Subcutaneous abdominal adipose tissue (tissue), 5 donors: ENCODE data around the gene THRAP3.
A peak's percentile ranks its signal among the peaks of the same experiment; 100 is the strongest.

Experiments
- H3K27ac ChIP-seq: one replicate; pipeline ENCODE4 v1.7.0; 2013; ENCODE audit warnings: low read depth, mild to moderate bottlenecking, inconsistent platforms, low read length, moderate library complexity
- H3K27me3 ChIP-seq, 5 donors: one replicate each; pipeline ENCODE4 v1.7.0; 2013; ENCODE audit warnings: low read length in 5 of 5, inconsistent platforms in 1 of 5; ENCODE audit not compliant: control insufficient read depth in 5 of 5, insufficient read depth in 4 of 5
- H3K36me3 ChIP-seq, 5 donors: one replicate each; pipeline ENCODE4 v1.7.0; 2013; ENCODE audit warnings: low read length in 5 of 5; ENCODE audit not compliant: control insufficient read depth in 5 of 5, insufficient read depth in 5 of 5
- H3K4me1 ChIP-seq, 5 donors: one replicate each; pipeline ENCODE4 v1.7.0; 2013; ENCODE audit warnings: low read length in 5 of 5, mild to moderate bottlenecking in 3 of 5, moderate library complexity in 1 of 5; ENCODE audit not compliant: control insufficient read depth in 5 of 5, insufficient read depth in 5 of 5
- H3K4me3 ChIP-seq, 5 donors: one replicate each; pipeline ENCODE4 v1.7.0; 2013; ENCODE audit warnings: low read length in 5 of 5, low read depth in 1 of 5
- H3K9ac ChIP-seq, 5 donors: one replicate each; pipeline ENCODE4 v1.7.0; 2013; ENCODE audit warnings: low read length in 5 of 5, mild to moderate bottlenecking in 4 of 5, moderate library complexity in 3 of 5
- H3K9me3 ChIP-seq, 5 donors: one replicate each; pipeline ENCODE4 v1.7.0; 2013; ENCODE audit warnings: low read length in 5 of 5; ENCODE audit not compliant: control insufficient read depth in 5 of 5
- donor health status: healthy.
- donor health status: healthy.
- donor health status: healthy.
- donor health status: healthy.
- donor health status: healthy.

THRAP3 gene

DNA sequence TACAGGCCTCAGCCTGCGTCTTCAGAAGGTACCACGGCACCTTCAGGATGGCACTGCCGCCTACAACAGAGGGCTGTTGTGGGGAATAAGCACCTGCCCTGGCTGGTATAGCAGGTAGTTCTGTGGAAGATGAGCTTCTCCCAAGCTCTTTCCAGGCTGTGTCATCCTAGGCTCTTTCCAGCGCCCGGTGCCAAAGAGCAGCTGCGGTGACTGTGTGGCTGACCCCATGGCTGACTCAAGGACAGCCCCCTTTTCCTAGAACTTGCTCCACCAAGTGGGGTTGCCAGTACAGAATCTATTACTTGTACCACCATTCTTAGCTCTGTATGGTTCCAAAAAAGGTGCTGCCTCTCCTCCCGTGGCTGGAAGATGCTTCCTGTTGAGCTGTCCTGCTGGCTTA is 121.1 kb downstream of the THRAP3 start:
- H3K27ac ChIP-seq, result no peak overlapping the region
- peaks cover 0 to 88% (median 80%) of the 10 kb centered on the region in 5 donors for H3K36me3 ChIP-seq
- H3K27me3 ChIP-seq, result no peaks in the 10 kb centered on the region
- no peak overlapping the region for H3K9ac ChIP-seq
- H3K4me1 ChIP-seq, result peaks cover 7 to 30% (median 28%) of the 10 kb centered on the region in 5 donors
- H3K4me3 ChIP-seq, result no peak overlapping the region
- H3K9me3 ChIP-seq, result no peaks in the 10 kb centered on the region

DNA sequence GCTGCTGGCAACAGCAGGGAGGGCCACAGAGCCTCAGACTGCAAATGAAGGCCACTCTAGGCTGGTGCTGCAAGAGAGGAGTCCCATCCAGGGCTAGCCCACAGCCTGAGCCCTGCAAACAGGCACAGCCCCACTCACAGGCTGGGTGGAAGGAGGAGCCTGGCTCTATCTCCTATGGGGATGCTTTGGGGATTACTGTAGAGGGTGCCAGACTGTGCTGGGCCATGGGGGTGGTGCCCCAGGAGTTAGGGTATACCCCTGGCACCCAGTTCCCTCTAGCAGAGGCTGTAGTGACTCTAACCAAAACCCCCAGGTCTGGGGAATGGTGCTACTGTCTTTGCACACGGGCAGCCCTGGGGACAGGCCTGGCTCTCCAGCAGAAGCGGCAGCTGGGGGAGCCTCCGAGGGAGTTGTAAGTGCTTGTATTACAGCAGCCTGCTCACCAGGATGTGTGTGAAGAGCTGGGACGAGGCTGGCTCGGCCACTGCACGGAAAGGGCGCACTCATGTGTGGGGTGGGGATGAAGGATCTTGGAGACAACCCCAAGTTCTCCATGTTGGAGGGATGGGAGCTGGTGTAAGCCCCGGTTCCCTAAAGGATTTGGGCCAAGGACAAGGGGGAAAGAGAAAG is 122.6 kb downstream of the THRAP3 start:
- Histone ChIP-seq H3K4me3 (no peak overlapping the region), H3K36me3 (peaks cover 0 to 77% (median 69%) of the 10 kb centered on the region in 5 donors), H3K27me3 (no peaks in the 10 kb centered on the region), H3K27ac (no peak overlapping the region), H3K9ac (no peak overlapping the region), H3K4me1 (peaks cover 7 to 45% (median 43%) of the 10 kb centered on the region in 5 donors), H3K9me3 (no peaks in the 10 kb centered on the region)

DNA sequence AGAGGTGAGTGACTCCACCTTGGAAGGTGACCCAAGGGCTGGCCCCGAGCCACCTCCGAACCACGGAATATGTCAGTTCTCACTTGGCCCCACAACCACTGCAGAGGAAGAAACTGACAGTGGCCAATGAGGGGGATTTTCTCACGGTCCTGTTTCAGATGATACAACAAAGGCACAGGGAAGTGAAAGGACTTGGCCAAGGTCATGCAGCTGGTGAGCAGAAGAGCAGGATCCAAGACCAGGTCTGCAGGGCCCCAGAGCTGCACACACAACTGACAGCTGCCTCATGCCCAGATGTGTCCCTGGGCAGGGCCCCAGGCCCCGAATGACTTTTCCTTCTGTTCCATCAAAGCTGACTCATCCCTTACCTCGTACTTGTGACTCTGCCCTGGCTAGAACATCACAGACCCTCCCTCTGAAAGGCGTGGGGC is 125.0 kb downstream of the THRAP3 start:
- H3K4me3 ChIP-seq, result no peak overlapping the region
- no peaks in the 10 kb centered on the region for H3K27me3 ChIP-seq
- H3K36me3 ChIP-seq, result peaks cover 0 to 81% (median 73%) of the 10 kb centered on the region in 5 donors
- no peaks in the 10 kb centered on the region for H3K9me3 ChIP-seq
- peak overlapping the region; percentile 2 to 55 (median 41) for H3K9ac ChIP-seq
- H3K27ac ChIP-seq, result peak overlapping the region; percentile 80
- H3K4me1 ChIP-seq, result peaks cover 7 to 43% (median 38%) of the 10 kb centered on the region in 5 donors

DNA sequence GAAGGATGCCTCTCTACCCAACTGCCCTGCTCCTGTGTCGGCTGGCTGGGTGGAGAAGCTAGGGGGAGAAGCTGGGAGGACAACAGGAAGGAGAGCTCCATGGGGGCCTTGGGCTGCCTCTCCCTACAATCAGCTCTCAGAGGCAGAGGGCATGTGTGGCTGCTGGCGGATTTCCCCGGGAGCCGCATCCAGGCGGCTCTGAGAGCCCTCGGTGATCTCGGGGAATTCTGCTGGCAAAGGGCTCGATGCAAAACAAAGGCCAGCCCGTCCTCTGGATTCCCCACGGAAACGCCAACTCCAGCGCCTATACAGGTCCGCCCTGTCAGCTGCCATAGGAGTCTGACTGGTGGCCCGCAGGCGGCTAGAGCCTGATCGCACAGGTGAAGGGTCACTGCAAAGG is 125.6 kb downstream of the THRAP3 start:
- Histone ChIP-seq H3K27me3 (no peaks in the 10 kb centered on the region), H3K9ac (peak overlapping the region in 4 of 5 donors; percentile 2 to 55 (median 33)), H3K27ac (peak overlapping the region; percentile 80), H3K36me3 (peaks cover 0 to 83% (median 73%) of the 10 kb centered on the region in 5 donors), H3K4me3 (no peak overlapping the region), H3K9me3 (no peaks in the 10 kb centered on the region), H3K4me1 (peaks cover 7 to 43% (median 36%) of the 10 kb centered on the region in 5 donors)

DNA sequence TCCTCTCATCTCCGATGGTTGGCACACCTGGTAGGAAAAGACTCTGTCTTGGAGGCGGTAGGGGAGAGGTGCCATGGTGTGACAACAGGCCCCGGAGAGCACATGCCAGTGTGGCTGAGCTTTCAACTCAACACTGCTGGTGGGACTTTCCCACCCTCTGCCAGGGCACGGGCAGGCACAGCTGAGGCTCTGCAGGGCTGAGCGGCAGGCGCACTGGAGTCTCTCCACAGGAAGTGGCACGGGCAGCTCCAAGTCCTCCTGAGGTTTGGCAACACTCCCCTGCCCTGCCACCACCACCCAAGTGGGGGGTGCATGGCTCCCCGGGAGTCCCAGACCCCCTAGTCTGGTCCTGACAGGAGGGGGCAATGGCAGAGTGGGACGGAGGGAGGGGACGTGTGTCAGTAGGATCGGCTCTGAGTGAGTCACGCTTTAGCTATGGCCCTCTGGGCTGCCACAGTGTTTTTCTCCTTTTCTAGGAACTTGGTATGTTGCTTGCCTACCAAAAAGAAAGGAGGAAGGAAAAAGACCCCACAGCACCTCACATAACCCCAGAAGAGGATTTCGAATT is 126.5 kb downstream of the THRAP3 start:
- H3K36me3 ChIP-seq, result peaks cover 0 to 83% (median 71%) of the 10 kb centered on the region in 5 donors
- no peaks in the 10 kb centered on the region for H3K9me3 ChIP-seq
- no peaks in the 10 kb centered on the region for H3K27me3 ChIP-seq
- H3K9ac ChIP-seq, result peak overlapping the region in 4 of 5 donors; percentile 2 to 48 (median 12)
- H3K4me1 ChIP-seq, result peaks cover 7 to 43% (median 36%) of the 10 kb centered on the region in 5 donors
- no peak overlapping the region for H3K4me3 ChIP-seq
- H3K27ac ChIP-seq, result peak overlapping the region; percentile 80

DNA sequence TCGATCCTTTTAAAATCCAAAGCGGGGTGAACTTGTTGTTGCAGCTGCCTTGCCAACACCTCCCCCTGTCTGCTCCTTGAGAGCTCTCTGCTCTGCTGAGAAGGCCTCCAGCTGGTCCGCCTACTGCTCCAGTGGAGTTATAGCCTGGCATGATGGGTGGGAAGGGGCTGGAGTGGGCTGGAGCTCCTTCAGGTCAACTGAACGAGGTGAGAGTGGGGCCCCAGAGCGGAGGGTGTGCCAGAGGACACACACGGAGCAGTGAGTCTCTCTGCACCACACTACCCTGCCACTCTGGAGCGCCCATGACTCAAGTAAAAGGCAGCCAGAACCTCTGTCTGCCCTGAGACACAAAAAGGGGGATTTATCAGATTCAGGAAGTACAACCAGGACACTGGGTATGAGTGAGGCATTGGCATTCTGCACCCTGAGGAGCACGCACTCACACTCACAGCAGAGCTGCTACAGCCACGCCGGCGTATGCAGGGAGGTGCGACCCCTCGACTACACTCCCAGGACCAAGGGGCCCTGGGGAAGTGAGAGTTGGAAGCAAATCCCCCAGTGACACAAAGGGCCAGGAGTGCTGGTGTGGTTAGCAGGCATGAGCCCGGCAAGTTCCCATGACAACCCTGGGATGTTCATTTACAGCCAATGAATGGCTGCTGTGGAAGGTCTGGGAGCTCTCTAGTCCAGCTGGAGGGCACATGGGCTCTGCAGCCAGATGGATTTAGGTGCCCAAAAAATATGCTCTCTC is 127.2 kb downstream of the THRAP3 start:
- peak overlapping the region in 2 of 5 donors; percentile 12 to 26 for H3K9ac ChIP-seq
- H3K27me3 ChIP-seq, result no peaks in the 10 kb centered on the region
- H3K36me3 ChIP-seq, result peaks cover 0 to 83% (median 70%) of the 10 kb centered on the region in 5 donors
- H3K27ac ChIP-seq, result peak overlapping the region; percentile 80
- H3K9me3 ChIP-seq, result no peaks in the 10 kb centered on the region
- peaks cover 7 to 43% (median 36%) of the 10 kb centered on the region in 5 donors for H3K4me1 ChIP-seq
- no peak overlapping the region for H3K4me3 ChIP-seq

DNA sequence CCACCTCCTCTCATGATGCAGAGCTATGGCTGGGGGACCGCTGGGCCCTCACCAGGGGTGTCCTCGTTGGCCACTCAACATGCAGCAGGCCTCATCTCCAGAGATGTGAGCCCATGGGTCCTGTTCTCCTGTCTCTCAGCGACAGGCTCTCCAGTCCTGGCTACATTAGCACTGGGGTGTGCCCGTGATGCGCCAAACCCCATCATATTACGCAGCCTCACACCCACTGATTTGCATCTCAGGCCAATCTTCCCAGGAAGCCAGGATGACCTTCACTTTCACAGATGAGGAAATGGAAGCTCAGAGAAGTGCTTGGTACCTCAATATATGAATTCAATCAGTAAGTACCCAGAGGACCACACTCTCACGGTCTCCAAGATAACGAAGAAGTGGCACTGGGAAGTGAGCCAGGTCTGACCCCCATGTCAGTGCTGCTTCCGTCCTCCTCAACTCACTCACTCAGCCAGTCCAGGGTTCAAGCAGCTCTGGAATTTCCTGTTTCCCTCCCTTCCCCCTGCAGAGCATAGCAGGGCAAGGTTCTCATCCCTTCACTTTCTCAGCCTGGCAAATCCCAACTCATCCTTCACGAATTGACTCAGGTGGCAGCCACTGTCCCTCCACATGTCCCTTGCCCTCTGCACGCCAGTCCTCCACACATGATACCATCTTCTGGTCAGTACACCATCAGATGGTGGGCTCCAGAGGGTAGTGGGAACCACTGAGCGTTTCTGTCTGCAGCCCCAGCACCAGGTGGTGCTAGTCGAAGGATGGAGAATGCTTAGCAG is 128.1 kb downstream of the THRAP3 start:
- Histone ChIP-seq H3K9ac (peak overlapping the region in 1 of 5 donors; percentile 10), H3K9me3 (no peaks in the 10 kb centered on the region), H3K36me3 (peaks cover 0 to 80% (median 69%) of the 10 kb centered on the region in 5 donors), H3K4me3 (no peak overlapping the region), H3K27ac (peak overlapping the region; percentile 80), H3K4me1 (peaks cover 7 to 43% (median 36%) of the 10 kb centered on the region in 5 donors), H3K27me3 (no peaks in the 10 kb centered on the region)

DNA sequence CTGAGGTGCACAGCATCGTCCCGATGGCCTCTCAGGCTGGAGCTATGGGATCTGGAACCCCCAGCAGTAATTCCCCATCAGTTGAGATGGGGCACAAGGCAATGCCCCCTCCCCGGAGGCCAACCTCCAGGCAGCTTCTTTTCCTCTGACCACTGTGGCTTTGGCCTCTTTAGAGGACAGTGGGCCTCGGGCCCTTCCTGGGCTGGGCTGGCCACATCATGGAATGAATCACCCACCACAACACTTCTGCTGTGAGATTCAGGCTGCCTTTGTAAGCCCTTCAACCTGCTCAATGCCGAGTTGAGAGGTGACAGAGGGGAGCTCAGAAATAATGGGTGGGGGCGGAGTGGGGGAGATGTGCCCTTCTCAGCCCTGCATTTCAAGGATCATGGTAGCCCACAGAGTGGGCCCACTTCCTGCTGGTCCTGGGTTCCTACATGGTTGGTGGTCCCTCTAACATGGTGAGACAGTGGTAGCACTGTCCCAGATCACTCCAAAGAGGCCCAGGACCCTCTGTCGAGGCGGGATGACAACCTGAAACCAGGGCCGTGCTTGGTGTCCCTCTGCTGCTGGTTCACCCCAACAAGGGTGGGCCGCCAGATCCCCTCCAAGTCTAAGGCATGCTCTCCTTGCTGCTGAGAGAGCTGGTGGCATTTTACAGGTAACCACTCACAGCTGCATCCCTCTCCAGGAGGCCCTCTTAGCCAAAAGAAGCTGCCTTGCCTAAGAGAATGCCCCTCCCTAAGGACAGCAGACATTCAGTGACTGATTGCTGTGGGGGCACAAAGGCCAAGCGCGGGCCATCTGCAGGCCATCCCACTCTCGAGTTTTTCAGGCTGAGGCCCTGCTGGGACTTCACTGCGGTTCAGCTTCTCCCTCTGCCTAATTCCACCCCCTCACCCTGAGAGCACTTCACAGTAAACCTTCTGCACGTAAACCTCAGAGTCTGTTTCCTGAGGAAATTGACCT is 129.0 kb downstream of the THRAP3 start:
- Histone ChIP-seq H3K4me3 (no peak overlapping the region), H3K27me3 (no peaks in the 10 kb centered on the region), H3K9ac (peak overlapping the region in 1 of 5 donors; percentile 9), H3K36me3 (peaks cover 0 to 82% (median 68%) of the 10 kb centered on the region in 5 donors), H3K9me3 (no peaks in the 10 kb centered on the region), H3K27ac (no peak overlapping the region), H3K4me1 (peaks cover 7 to 43% (median 36%) of the 10 kb centered on the region in 5 donors)

DNA sequence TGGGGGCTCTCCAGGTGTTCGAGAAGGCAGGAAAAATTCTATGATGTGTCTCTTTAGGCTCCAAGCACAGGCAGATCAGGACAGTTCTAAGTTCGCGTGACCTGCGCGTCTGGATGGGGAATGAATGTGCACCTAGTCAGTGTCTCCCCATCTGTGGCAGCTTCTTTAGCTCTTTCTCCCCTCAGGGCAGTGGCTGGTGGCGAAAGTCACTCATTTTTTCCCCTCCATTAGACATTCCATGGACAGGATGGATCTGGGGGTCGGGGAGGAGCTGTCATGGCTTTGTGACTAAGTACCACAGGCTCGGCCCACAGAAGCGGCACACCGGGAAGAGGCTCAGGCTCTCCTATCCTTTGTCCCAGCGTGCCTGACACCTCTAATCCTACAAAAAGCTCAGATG is 130.2 kb downstream of the THRAP3 start:
- no peak overlapping the region for H3K9ac ChIP-seq
- H3K4me3 ChIP-seq, result no peak overlapping the region
- H3K27me3 ChIP-seq, result no peaks in the 10 kb centered on the region
- H3K36me3 ChIP-seq, result peaks cover 0 to 81% (median 70%) of the 10 kb centered on the region in 5 donors
- no peak overlapping the region for H3K27ac ChIP-seq
- H3K9me3 ChIP-seq, result no peaks in the 10 kb centered on the region
- peaks cover 6 to 38% (median 32%) of the 10 kb centered on the region in 5 donors for H3K4me1 ChIP-seq
